Measurements from ENCODE around the gene RAB4A. TPM values are rescaled to one million over a fixed set of nuclear protein-coding genes. Genes with fewer than 3 reads are reported as not detected.
A peak's percentile ranks its signal among the peaks of the same experiment; 100 is the strongest.

RAB4A gene
- total and polyA plus RNA-seq, 2 of the 13 experiments (the other 11 are each of a cell fraction or from before 2014, with no cell fraction given), result 56.0 to 80.1 TPM

DNA sequence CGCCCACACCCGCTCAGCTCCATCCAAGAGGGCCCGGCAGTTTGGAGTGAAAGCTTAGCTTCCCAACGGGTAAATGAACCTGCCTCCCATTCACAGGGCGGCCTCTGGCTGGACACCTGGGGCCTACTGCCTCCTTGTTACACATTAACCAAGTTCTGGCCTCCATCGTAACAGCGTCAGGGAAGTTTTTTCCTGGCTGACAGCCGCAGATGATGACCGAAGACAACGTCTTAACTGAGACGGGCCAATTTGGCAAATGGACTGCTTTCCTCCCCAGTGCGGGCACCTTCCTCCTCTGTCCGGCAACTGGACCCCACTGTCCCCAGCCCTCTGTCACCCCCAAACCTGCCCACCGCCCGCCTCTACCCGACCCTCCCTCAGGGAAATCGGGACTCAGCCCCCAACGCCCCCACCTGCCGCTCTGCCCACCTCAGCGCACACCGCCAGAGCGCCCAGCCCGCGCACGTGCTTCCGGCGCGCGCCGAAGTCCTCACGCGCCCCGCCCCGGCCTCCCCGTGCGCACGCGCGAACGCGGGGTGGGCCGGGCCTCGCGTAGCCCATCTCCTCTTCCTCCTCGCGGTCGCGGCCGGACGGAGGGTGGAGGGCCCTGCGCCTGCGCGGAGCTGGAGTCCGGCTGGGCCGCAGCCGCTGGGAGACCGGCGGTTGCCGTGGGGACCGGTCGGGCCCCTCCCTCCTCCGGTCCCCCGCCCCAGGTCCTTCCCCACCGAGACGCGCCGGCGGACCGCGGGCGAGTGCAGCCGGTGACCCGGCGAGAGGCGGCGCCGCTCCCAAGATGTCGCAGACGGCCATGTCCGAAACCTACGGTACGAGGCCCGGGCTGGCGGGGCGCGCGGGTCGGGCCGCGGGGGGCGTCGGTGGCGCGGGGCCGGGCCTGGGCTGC lies at the start of gene RAB4A (continued):
- TF ChIP-seq, protein P1, sequence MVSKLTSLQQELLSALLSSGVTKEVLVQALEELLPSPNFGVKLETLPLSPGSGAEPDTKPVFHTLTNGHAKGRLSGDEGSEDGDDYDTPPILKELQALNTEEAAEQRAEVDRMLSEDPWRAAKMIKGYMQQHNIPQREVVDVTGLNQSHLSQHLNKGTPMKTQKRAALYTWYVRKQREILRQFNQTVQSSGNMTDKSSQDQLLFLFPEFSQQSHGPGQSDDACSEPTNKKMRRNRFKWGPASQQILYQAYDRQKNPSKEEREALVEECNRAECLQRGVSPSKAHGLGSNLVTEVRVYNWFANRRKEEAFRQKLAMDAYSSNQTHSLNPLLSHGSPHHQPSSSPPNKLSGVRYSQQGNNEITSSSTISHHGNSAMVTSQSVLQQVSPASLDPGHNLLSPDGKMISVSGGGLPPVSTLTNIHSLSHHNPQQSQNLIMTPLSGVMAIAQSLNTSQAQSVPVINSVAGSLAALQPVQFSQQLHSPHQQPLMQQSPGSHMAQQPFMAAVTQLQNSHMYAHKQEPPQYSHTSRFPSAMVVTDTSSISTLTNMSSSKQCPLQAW (CRISPR knock-in tag; IDR thresholded peaks at IDR 0.05), result peak; percentile 97
- TF ChIP-seq ZNF101 (CRISPR knock-in tag; IDR thresholded peaks at IDR 0.05; ENCODE audit: borderline replicate concordance, low read depth) (no peak), KDM5B (CRISPR knock-in tag; IDR thresholded peaks at IDR 0.05; ENCODE audit: borderline replicate concordance) (peak; percentile 98; the same call in 1 of the 2 replicates), ATM (IDR thresholded peaks at IDR 0.05; ENCODE audit: borderline replicate concordance) (no peak), MTF1 (CRISPR knock-in tag; IDR thresholded peaks at IDR 0.05) (0 out of 2 replicates have a peak, but pooled peaks have one; percentile 32), ZSCAN21 (CRISPR knock-in tag; IDR thresholded peaks at IDR 0.05; ENCODE audit: borderline replicate concordance) (peak; percentile 98), NCOA2 (CRISPR knock-in tag; IDR thresholded peaks at IDR 0.05) (peak; percentile 62; the same call in 1 of the 2 replicates), IKZF4 (CRISPR knock-in tag; IDR thresholded peaks at IDR 0.05; ENCODE audit: borderline replicate concordance, low read depth, not compliant biosample characterization) (peak; percentile 83), REPIN1 (CRISPR knock-in tag; IDR thresholded peaks at IDR 0.05; ENCODE audit: borderline replicate concordance, low read depth) (peak; percentile 88; the same call in 1 of the 2 replicates), XRCC5 (optimal IDR thresholded peaks at IDR 0.05; ENCODE audit: low read length) (peak; percentile 16), ZNF296 (CRISPR knock-in tag; conservative IDR thresholded peaks at IDR 0.05) (no peak), HDAC6 (IDR thresholded peaks at IDR 0.05; ENCODE audit: low read depth, low read length) (no peak), ESRRA (CRISPR knock-in tag; IDR thresholded peaks at IDR 0.05; ENCODE audit: low read depth) (peak; percentile 80), POLR2G (IDR thresholded peaks at IDR 0.05; ENCODE audit: low read depth, low read length) (peak; percentile 78)
- TF ChIP-seq, protein P2, sequence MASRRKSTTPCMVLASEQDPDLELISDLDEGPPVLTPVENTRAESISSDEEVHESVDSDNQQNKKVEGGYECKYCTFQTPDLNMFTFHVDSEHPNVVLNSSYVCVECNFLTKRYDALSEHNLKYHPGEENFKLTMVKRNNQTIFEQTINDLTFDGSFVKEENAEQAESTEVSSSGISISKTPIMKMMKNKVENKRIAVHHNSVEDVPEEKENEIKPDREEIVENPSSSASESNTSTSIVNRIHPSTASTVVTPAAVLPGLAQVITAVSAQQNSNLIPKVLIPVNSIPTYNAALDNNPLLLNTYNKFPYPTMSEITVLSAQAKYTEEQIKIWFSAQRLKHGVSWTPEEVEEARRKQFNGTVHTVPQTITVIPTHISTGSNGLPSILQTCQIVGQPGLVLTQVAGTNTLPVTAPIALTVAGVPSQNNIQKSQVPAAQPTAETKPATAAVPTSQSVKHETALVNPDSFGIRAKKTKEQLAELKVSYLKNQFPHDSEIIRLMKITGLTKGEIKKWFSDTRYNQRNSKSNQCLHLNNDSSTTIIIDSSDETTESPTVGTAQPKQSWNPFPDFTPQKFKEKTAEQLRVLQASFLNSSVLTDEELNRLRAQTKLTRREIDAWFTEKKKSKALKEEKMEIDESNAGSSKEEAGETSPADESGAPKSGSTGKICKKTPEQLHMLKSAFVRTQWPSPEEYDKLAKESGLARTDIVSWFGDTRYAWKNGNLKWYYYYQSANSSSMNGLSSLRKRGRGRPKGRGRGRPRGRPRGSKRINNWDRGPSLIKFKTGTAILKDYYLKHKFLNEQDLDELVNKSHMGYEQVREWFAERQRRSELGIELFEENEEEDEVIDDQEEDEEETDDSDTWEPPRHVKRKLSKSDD (CRISPR knock-in tag; IDR thresholded peaks at IDR 0.05; ENCODE audit: low read depth), result peak; percentile 83
- TF ChIP-seq, protein P3, sequence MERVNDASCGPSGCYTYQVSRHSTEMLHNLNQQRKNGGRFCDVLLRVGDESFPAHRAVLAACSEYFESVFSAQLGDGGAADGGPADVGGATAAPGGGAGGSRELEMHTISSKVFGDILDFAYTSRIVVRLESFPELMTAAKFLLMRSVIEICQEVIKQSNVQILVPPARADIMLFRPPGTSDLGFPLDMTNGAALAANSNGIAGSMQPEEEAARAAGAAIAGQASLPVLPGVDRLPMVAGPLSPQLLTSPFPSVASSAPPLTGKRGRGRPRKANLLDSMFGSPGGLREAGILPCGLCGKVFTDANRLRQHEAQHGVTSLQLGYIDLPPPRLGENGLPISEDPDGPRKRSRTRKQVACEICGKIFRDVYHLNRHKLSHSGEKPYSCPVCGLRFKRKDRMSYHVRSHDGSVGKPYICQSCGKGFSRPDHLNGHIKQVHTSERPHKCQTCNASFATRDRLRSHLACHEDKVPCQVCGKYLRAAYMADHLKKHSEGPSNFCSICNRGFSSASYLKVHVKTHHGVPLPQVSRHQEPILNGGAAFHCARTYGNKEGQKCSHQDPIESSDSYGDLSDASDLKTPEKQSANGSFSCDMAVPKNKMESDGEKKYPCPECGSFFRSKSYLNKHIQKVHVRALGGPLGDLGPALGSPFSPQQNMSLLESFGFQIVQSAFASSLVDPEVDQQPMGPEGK (CRISPR knock-in tag; IDR thresholded peaks at IDR 0.05), result peak; percentile 83
- TF ChIP-seq, protein P4, sequence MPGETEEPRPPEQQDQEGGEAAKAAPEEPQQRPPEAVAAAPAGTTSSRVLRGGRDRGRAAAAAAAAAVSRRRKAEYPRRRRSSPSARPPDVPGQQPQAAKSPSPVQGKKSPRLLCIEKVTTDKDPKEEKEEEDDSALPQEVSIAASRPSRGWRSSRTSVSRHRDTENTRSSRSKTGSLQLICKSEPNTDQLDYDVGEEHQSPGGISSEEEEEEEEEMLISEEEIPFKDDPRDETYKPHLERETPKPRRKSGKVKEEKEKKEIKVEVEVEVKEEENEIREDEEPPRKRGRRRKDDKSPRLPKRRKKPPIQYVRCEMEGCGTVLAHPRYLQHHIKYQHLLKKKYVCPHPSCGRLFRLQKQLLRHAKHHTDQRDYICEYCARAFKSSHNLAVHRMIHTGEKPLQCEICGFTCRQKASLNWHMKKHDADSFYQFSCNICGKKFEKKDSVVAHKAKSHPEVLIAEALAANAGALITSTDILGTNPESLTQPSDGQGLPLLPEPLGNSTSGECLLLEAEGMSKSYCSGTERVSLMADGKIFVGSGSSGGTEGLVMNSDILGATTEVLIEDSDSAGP (CRISPR knock-in tag; IDR thresholded peaks at IDR 0.05; ENCODE audit: borderline replicate concordance), result peak; percentile 82
- TF ChIP-seq, protein P5, sequence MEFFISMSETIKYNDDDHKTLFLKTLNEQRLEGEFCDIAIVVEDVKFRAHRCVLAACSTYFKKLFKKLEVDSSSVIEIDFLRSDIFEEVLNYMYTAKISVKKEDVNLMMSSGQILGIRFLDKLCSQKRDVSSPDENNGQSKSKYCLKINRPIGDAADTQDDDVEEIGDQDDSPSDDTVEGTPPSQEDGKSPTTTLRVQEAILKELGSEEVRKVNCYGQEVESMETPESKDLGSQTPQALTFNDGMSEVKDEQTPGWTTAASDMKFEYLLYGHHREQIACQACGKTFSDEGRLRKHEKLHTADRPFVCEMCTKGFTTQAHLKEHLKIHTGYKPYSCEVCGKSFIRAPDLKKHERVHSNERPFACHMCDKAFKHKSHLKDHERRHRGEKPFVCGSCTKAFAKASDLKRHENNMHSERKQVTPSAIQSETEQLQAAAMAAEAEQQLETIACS (CRISPR knock-in tag; IDR thresholded peaks at IDR 0.05), result peak; percentile 57; the same call in 1 of the 2 replicates

Measured in HepG2 (cell line).